Spleen (tissue), 11 donors: Measurements from ENCODE around the gene CCDC149. TPM values are rescaled to one million over a fixed set of nuclear protein-coding genes. Genes with fewer than 3 reads are reported as not detected.

Experiments used
- DNase-seq: peaks from one replicate; pipeline ENCODE4 v3.0.0-alpha.2; 2020
- H3K27ac ChIP-seq, 8 donors: fragments of 200-600 bp; sonication (generic) in 7 of 8; 1 replicate in 4 of 8; 2 replicates in 4 of 8; pipeline versions ENCODE4 v1.5.0 to v1.8.0; 2016 to 2021; ENCODE audit warnings: inconsistent platforms in 4 of 8, mild to moderate bottlenecking in 4 of 8, moderate library complexity in 1 of 8
- H3K27me3 ChIP-seq, 7 donors: fragments of 200-600 bp; sonication (generic) in 6 of 7; replicated peaks in 1 of 7; 1 replicate in 4 of 7; 2 replicates in 3 of 7; pipeline versions ENCODE4 v1.5.0 to v1.8.0; 2016 to 2021; ENCODE audit warnings: inconsistent platforms in 3 of 7, mild to moderate bottlenecking in 1 of 7
- H3K36me3 ChIP-seq, 6 donors: fragments of 200-600 bp; sonication (generic) in 5 of 6; 1 replicate in 4 of 6; 2 replicates in 2 of 6; pipeline versions ENCODE4 v1.5.0 to v1.8.0; 2016 to 2021; ENCODE audit warnings: inconsistent platforms in 2 of 6
- H3K4me1 ChIP-seq, 6 donors: fragments of 200-600 bp; sonication (generic) in 5 of 6; 1 replicate in 3 of 6; 2 replicates in 3 of 6; pipeline versions ENCODE4 v1.5.0 to v1.8.0; 2016 to 2021; ENCODE audit warnings: inconsistent platforms in 3 of 6
- H3K4me3 ChIP-seq, 8 donors: fragments of 200-600 bp; sonication (generic) in 7 of 8; 1 replicate in 4 of 8; 2 replicates in 4 of 8; pipeline versions ENCODE4 v1.5.0 to v1.8.0; 2016 to 2021; ENCODE audit warnings: inconsistent platforms in 4 of 8, mild to moderate bottlenecking in 4 of 8, moderate library complexity in 2 of 8
- H3K9me3 ChIP-seq, 8 donors: fragments of 200-600 bp; sonication (generic) in 7 of 8; 1 replicate in 4 of 8; 2 replicates in 4 of 8; pipeline versions ENCODE4 v1.5.0 to v1.8.0; 2016 to 2021; ENCODE audit warnings: inconsistent platforms in 4 of 8
- POLR2A ChIP-seq, 3 donors: fragments of 450-650 bp; IDR thresholded peaks; one replicate each; pipeline ENCODE4 v1.5.1; 2017; ENCODE audit warnings: antibody characterized with exemption in 3 of 3, mild to moderate bottlenecking in 1 of 3
- POLR2AphosphoS5 ChIP-seq, 3 donors: sonication (generic); formaldehyde crosslinking; IDR thresholded peaks; one replicate each; pipeline ENCODE4 v1.5.1; 2017; ENCODE audit warnings: antibody characterized with exemption in 3 of 3
- WGBS, 5 donors: extraction: QIAGEN DNeasy Blood & Tissue Kit in 3 of 5; methylation state at CpG; one replicate each; pipeline versions ENCODE4 v1.1.5 to v1.1.7; 2013 to 2018; 5-methylcytosine and 5-hydroxymethylcytosine counted together
- intact Hi-C: fragments of 100-400 bp; cut with DNase I; formaldehyde crosslinking; loops from one replicate; pipeline ENCODE4 v1.15.0; 2023; ENCODE audit warnings: low total_unique reads
- polyA plus RNA-seq, 3 donors: library from polyadenylated mRNA; stranded (reverse); fragments of 200-250 nt; gene quantifications; one replicate each; pipeline ENCODE4 v1.2.1, GENCODE V29; 2013
- small RNA-seq, 4 donors: library from RNA; depleted of rRNA; stranded (forward); fragments of <200 nt; gene quantifications; one replicate each; pipeline ENCODE3, GENCODE V24; 2016
- total RNA-seq, 7 donors: library from RNA; depleted of rRNA in 3 of 7; stranded (reverse); fragments of >200 nt in 3 of 7; fragmentation: NEBNext Ultra II Directional in 4 of 7; extraction: Animal tissue kit (Norgen Biotek cat#: 25700) in 4 of 7; gene quantifications; one replicate each; pipeline versions ENCODE4 v1.1.0 to v1.2.1, GENCODE V29; 2016 to 2021
- TF ChIP-seq, protein P1 (sequence below), 11 experiments: fragments of 200-600 bp in 7 of 11; fragments of 450-650 bp in 4 of 11; sonication (generic) in 4 of 11; IDR thresholded peaks in 8 of 11; conservative IDR thresholded peaks in 3 of 11; 1 replicate in 7 of 11; 2 replicates in 4 of 11; pipeline versions ENCODE4 v1.4.0 to v1.8.0; 2016 to 2021; ENCODE audit warnings: antibody characterized with exemption in 11 of 11, inconsistent platforms in 4 of 11, mild to moderate bottlenecking in 1 of 11
- donor health status: healthy with polysubstance abuse.
- donor health status: DM: no; HTN: no; CAD: no; lungs with moderate emphysema.
- donor health status: DM: no; HTN: no; CAD: no.
- donor health status: Bipolar disorder and iron deficiency.
- donor health status: healthy.
- donor health status: DM: no; HTN: no; CAD: no.
- donor health status: DM: yes; HTN: yes; CAD: no.

Gene CCDC149
- total and polyA plus RNA-seq, 10 donors: 1.9 to 16.0 (median 9.8) TPM

DNA sequence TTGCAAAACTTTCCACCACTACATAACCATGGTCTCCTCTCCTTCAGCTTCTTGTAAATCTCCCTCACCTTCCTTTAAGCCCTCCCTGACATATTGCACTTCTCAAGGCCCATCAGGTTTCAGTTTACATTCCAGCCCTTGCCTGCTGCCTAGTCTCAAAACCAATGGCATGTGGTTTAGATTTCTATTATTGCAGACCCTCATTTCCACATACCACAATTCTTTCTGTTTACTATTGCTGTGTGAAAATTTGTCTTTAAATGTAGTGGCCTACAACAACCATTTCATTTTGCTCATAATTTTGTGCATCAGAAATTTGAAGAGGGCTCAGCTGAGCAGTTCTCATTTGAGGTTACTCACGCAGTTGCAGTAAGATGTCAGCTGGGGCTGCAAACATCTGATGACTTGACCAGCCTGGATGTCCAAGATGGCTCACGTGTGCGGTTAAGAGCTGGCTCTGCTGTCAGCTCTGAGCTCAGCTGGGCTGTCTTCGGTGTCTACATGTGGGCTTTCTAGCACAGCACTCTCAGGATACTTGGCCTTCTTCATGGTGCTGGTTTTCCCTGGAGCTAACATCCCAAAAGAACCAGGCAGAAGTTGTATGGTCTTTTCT is 147.4 kb downstream of the CCDC149 start:
- TF ChIP-seq, protein P1, sequence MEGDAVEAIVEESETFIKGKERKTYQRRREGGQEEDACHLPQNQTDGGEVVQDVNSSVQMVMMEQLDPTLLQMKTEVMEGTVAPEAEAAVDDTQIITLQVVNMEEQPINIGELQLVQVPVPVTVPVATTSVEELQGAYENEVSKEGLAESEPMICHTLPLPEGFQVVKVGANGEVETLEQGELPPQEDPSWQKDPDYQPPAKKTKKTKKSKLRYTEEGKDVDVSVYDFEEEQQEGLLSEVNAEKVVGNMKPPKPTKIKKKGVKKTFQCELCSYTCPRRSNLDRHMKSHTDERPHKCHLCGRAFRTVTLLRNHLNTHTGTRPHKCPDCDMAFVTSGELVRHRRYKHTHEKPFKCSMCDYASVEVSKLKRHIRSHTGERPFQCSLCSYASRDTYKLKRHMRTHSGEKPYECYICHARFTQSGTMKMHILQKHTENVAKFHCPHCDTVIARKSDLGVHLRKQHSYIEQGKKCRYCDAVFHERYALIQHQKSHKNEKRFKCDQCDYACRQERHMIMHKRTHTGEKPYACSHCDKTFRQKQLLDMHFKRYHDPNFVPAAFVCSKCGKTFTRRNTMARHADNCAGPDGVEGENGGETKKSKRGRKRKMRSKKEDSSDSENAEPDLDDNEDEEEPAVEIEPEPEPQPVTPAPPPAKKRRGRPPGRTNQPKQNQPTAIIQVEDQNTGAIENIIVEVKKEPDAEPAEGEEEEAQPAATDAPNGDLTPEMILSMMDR (IDR thresholded peaks at IDR 0.05 in 8 of 11, conservative IDR thresholded peaks at IDR 0.05 in 3 of 11): no peak
- no peak for TF ChIP-seq POLR2AphosphoS5 (IDR thresholded peaks at IDR 0.05)
- no peak for TF ChIP-seq POLR2A (IDR thresholded peaks at IDR 0.05)
- Histone ChIP-seq H3K4me3 (no peak overlapping the region), H3K27ac (no peak overlapping the region), H3K27me3 (no peaks in the 10 kb centered on the region), H3K9me3 (no peaks in the 10 kb centered on the region), H3K36me3 (no peaks in the 10 kb centered on the region), H3K4me1 (no peaks in the 10 kb centered on the region)
- intact Hi-C loops: no loop called here
- no peak for DNase-seq
- WGBS, 5 donors: 85 to 91% (median 85%) methylated on average over 4 of the region's 4 CpGs

- intact Hi-C loops: no loop called here
- DNase-seq: no peak
- no peaks in the 10 kb centered on the region for H3K27me3 ChIP-seq
- 69 to 93% (median 80%) methylated on average over 3 of the region's 3 CpGs for WGBS, 5 donors
- no peaks in the 10 kb centered on the region for H3K9me3 ChIP-seq
- H3K4me3 ChIP-seq: no peak overlapping the region
- H3K4me1 ChIP-seq: no peaks in the 10 kb centered on the region
- H3K36me3 ChIP-seq: no peaks in the 10 kb centered on the region
- H3K27ac ChIP-seq: no peak overlapping the region
- no peak for TF ChIP-seq POLR2A (IDR thresholded peaks at IDR 0.05)
- no peak for TF ChIP-seq POLR2AphosphoS5 (IDR thresholded peaks at IDR 0.05)
- TF ChIP-seq, protein P1 (IDR thresholded peaks at IDR 0.05 in 8 of 11, conservative IDR thresholded peaks at IDR 0.05 in 3 of 11): no peak
Measured at GRCh38 chr4:24764345-24764744, 148.5 kb downstream of the CCDC149 start.

- intact Hi-C loops: no loop called here
- Histone ChIP-seq H3K4me3 (no peak overlapping the region), H3K9me3 (peaks cover 0 to 3% (median 0%) of the 10 kb centered on the region in 8 donors), H3K36me3 (no peaks in the 10 kb centered on the region), H3K4me1 (no peaks in the 10 kb centered on the region), H3K27me3 (no peaks in the 10 kb centered on the region), H3K27ac (no peak overlapping the region)
- no peak for DNase-seq
- no peak for TF ChIP-seq POLR2AphosphoS5 (IDR thresholded peaks at IDR 0.05)
- no peak for TF ChIP-seq POLR2A (IDR thresholded peaks at IDR 0.05)
- TF ChIP-seq, protein P1 (IDR thresholded peaks at IDR 0.05 in 8 of 11, conservative IDR thresholded peaks at IDR 0.05 in 3 of 11): no peak
- 55 to 72% (median 66%) methylated on average over 5 of the region's 5 CpGs for WGBS, 5 donors
Measured at GRCh38 chr4:24763631-24764297, 149.1 kb downstream of the CCDC149 start.

Small RNAs within 50 kb of the gene (small RNA-seq; reads per million reads assigned to genes)
- gene AC006390.1: 0 reads per million in 4 donors

Other genes with a start within 250 kb of the CCDC149 start
- gene SOD3, start 117.5 kb downstream of the CCDC149 start, total RNA-seq: 10 to 100 TPM in 6 of 7 donors, 1 to 10 TPM in 1; 8.6 to 28.8 (median 17.0) TPM
- 10 to 100 TPM in 1 of 3 donors, 1 to 10 TPM in 2; 4.0 to 13.8 (median 9.6) TPM for gene SOD3, start 117.5 kb downstream of the CCDC149 start, polyA plus RNA-seq
- 1 to 10 TPM in 2 of 7 donors, under 1 TPM in 5; 0.17 to 2.7 (median 0.51) TPM for gene LGI2, start 117.9 kb upstream of the CCDC149 start, total RNA-seq
- gene LGI2, start 117.9 kb upstream of the CCDC149 start, polyA plus RNA-seq: 1 to 10 TPM in 2 of 3 donors, under 1 TPM in 1; 0.83 to 1.4 (median 1.2) TPM
- 10 to 100 TPM in 6 of 7 donors, 1 to 10 TPM in 1; 9.1 to 15.2 (median 13.2) TPM for gene SEPSECS, start 247.4 kb upstream of the CCDC149 start, total RNA-seq
- 1 to 10 TPM; 4.8 to 7.6 (median 6.5) TPM for gene SEPSECS, start 247.4 kb upstream of the CCDC149 start, polyA plus RNA-seq